ENCODE measurements around the gene PITPNM3.

PITPNM3 gene

DNA sequence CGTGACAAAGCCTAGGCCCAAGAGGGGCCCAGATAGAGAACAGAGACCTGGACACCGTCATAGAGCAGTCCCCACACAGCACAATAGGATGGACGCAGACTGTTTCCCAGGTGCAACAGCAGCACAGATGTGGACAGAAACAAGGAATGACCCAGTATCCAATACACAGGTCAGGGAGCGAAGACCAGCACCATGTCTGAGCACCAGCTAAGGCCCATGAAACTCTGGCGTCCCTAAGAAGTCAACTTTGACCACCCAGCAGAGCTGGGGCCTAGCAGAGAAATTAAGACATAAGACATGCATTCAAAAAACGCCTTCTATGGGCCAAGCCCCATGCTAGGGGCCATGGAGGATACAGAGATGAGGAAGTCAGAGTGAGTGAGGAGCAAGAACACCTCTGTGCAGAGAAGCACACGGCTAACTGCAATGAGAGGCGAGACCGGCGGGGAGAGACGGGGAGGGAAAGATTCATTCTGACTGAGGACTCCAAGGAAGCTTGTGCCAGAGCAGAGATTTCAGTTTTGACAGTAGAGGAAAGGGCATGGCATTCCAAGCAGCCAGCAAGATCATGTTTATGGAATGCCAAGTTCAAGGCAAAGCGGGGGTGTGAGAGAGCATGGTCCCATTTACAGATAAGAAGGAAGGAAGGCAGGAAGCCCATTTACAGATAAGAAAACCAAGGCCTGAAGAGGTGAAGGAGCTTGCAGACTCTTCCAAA lies 50.8 kb downstream of the PITPNM3 start:
- no peaks in the 10 kb centered on the region for H3K27me3 ChIP-seq (ENCODE audit: control insufficient read depth in 1 of 2, insufficient read depth in 2 of 2, low read length in 2 of 2)
- no peak overlapping the region for H3K4me3 ChIP-seq (ENCODE audit: low read depth in 1 of 2, low read length in 2 of 2)
- H3K27ac ChIP-seq (ENCODE audit: low read depth, low read length): no peak overlapping the region
- no peak overlapping the region for H3K9ac ChIP-seq (ENCODE audit: low read length)
- no peaks in the 10 kb centered on the region for H3K36me3 ChIP-seq (ENCODE audit: insufficient read depth, low read length)
- no peaks in the 10 kb centered on the region for H3K9me3 ChIP-seq (ENCODE audit: low read length)
- peaks cover 39% of the 10 kb centered on the region for H3K4me1 ChIP-seq (ENCODE audit: insufficient read depth, low read length)

GRCh38 chr17:6503641-6504195 lies 52.6 kb downstream of the PITPNM3 start:
- H3K9ac ChIP-seq (ENCODE audit: low read length): no peak overlapping the region
- peaks cover 31% of the 10 kb centered on the region for H3K4me1 ChIP-seq (ENCODE audit: insufficient read depth, low read length)
- no peaks in the 10 kb centered on the region for H3K9me3 ChIP-seq (ENCODE audit: low read length)
- no peak overlapping the region for H3K27ac ChIP-seq (ENCODE audit: low read depth, low read length)
- H3K27me3 ChIP-seq (ENCODE audit: control insufficient read depth in 1 of 2, insufficient read depth in 2 of 2, low read length in 2 of 2): no peaks in the 10 kb centered on the region
- no peaks in the 10 kb centered on the region for H3K36me3 ChIP-seq (ENCODE audit: insufficient read depth, low read length)
- no peak overlapping the region for H3K4me3 ChIP-seq (ENCODE audit: low read depth in 1 of 2, low read length in 2 of 2)

GRCh38 chr17:6502871-6503509 lies 53.4 kb downstream of the PITPNM3 start:
- no peaks in the 10 kb centered on the region for H3K36me3 ChIP-seq (ENCODE audit: insufficient read depth, low read length)
- H3K9me3 ChIP-seq (ENCODE audit: low read length): no peaks in the 10 kb centered on the region
- H3K27me3 ChIP-seq (ENCODE audit: control insufficient read depth in 1 of 2, insufficient read depth in 2 of 2, low read length in 2 of 2): no peaks in the 10 kb centered on the region
- no peak overlapping the region for H3K9ac ChIP-seq (ENCODE audit: low read length)
- H3K27ac ChIP-seq (ENCODE audit: low read depth, low read length): no peak overlapping the region
- H3K4me3 ChIP-seq (ENCODE audit: low read depth in 1 of 2, low read length in 2 of 2): no peak overlapping the region
- H3K4me1 ChIP-seq (ENCODE audit: insufficient read depth, low read length): peaks cover 29% of the 10 kb centered on the region

GRCh38 chr17:6502142-6502541 lies 54.2 kb downstream of the PITPNM3 start:
- Histone ChIP-seq H3K9me3 (ENCODE audit: low read length) (no peaks in the 10 kb centered on the region), H3K27ac (ENCODE audit: low read depth, low read length) (no peak overlapping the region), H3K4me1 (ENCODE audit: insufficient read depth, low read length) (peaks cover 30% of the 10 kb centered on the region), H3K4me3 (ENCODE audit: low read depth in 1 of 2, low read length in 2 of 2) (no peak overlapping the region), H3K36me3 (ENCODE audit: insufficient read depth, low read length) (no peaks in the 10 kb centered on the region), H3K9ac (ENCODE audit: low read length) (no peak overlapping the region), H3K27me3 (ENCODE audit: control insufficient read depth in 1 of 2, insufficient read depth in 2 of 2, low read length in 2 of 2) (no peaks in the 10 kb centered on the region)

DNA sequence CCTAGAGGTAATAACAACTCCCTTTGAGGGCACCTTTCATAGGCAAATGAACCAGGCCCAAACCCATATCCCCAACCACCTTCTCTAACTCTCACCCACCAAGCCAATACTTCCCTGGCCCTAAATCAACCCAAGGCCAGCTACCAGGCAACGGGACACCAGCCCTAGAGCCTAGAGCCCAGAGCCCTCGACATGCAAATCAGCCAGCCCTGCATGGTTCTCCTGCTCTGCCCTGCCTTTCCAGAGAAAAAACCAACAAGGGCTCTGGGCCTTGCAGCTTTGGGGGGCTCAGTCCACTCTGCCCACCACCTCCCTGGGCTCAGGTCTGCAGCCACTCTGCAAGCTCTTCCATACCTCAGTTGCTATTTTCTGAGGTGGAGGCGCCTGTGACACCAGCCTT lies 55.0 kb downstream of the PITPNM3 start:
- Histone ChIP-seq H3K4me1 (ENCODE audit: insufficient read depth, low read length) (peaks cover 30% of the 10 kb centered on the region), H3K36me3 (ENCODE audit: insufficient read depth, low read length) (no peaks in the 10 kb centered on the region), H3K9ac (ENCODE audit: low read length) (no peak overlapping the region), H3K4me3 (ENCODE audit: low read depth in 1 of 2, low read length in 2 of 2) (no peak overlapping the region), H3K27ac (ENCODE audit: low read depth, low read length) (no peak overlapping the region), H3K9me3 (ENCODE audit: low read length) (no peaks in the 10 kb centered on the region), H3K27me3 (ENCODE audit: control insufficient read depth in 1 of 2, insufficient read depth in 2 of 2, low read length in 2 of 2) (no peaks in the 10 kb centered on the region)

- no peaks in the 10 kb centered on the region for H3K27me3 ChIP-seq (ENCODE audit: control insufficient read depth in 1 of 2, insufficient read depth in 2 of 2, low read length in 2 of 2)
Observed at GRCh38 chr17:6498901-6499540, 57.3 kb downstream of the PITPNM3 start.

GRCh38 chr17:6498356-6498755 lies 58.0 kb downstream of the PITPNM3 start:
- Histone ChIP-seq H3K4me3 (ENCODE audit: low read depth in 1 of 2, low read length in 2 of 2) (no peak overlapping the region), H3K9ac (ENCODE audit: low read length) (no peak overlapping the region), H3K9me3 (ENCODE audit: low read length) (no peaks in the 10 kb centered on the region), H3K27me3 (ENCODE audit: control insufficient read depth in 1 of 2, insufficient read depth in 2 of 2, low read length in 2 of 2) (no peaks in the 10 kb centered on the region), H3K4me1 (ENCODE audit: insufficient read depth, low read length) (peaks cover 28% of the 10 kb centered on the region), H3K36me3 (ENCODE audit: insufficient read depth, low read length) (no peaks in the 10 kb centered on the region), H3K27ac (ENCODE audit: low read depth, low read length) (no peak overlapping the region)

More at GRCh38 chr17:6498901-6499540, 57.3 kb downstream of the PITPNM3 start:
- H3K9ac ChIP-seq (ENCODE audit: low read length): no peak overlapping the region
- no peak overlapping the region for H3K27ac ChIP-seq (ENCODE audit: low read depth, low read length)
- no peak overlapping the region for H3K4me3 ChIP-seq (ENCODE audit: low read depth in 1 of 2, low read length in 2 of 2)
- no peaks in the 10 kb centered on the region for H3K9me3 ChIP-seq (ENCODE audit: low read length)
- H3K4me1 ChIP-seq (ENCODE audit: insufficient read depth, low read length): peaks cover 22% of the 10 kb centered on the region
- H3K36me3 ChIP-seq (ENCODE audit: insufficient read depth, low read length): no peaks in the 10 kb centered on the region

DNA sequence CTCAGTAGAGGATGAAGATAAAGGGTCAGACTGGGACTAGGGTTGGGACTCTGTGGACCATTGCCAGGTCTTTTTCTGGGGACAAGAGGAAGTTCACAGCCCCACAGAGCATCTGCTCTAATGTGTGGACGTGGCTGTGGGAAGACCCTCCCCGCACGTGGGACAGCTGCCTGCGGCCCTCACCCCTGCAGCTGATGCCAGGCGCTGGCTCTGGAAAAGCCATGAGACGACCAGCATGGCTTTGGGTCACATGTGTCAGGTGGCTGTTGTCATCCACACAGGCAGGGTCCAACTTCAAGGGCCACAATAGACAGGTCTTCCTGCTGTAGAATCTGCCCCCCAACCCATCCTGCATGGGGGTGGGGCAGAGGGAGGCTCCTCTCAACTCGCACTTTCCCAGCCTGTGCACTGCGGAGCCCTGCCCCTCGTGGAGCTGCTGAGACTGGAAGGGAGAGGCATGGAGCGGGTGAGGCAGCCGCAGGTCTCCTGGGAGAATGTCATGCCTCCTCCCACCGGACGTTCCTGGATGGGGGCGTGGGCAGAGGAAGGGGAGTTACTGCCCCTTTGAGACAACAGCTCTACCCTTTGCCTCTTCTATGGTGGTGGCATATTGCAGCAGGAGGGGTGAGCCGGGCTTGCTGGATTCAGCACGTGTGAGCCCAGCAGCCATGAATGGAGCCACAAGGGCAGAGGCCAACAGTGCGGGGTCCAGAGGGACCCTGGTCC lies 58.7 kb downstream of the PITPNM3 start:
- Histone ChIP-seq H3K4me1 (ENCODE audit: insufficient read depth, low read length) (peaks cover 33% of the 10 kb centered on the region), H3K27me3 (ENCODE audit: control insufficient read depth in 1 of 2, insufficient read depth in 2 of 2, low read length in 2 of 2) (no peaks in the 10 kb centered on the region), H3K36me3 (ENCODE audit: insufficient read depth, low read length) (no peaks in the 10 kb centered on the region), H3K9me3 (ENCODE audit: low read length) (no peaks in the 10 kb centered on the region), H3K4me3 (ENCODE audit: low read depth in 1 of 2, low read length in 2 of 2) (no peak overlapping the region), H3K27ac (ENCODE audit: low read depth, low read length) (no peak overlapping the region), H3K9ac (ENCODE audit: low read length) (no peak overlapping the region)

DNA sequence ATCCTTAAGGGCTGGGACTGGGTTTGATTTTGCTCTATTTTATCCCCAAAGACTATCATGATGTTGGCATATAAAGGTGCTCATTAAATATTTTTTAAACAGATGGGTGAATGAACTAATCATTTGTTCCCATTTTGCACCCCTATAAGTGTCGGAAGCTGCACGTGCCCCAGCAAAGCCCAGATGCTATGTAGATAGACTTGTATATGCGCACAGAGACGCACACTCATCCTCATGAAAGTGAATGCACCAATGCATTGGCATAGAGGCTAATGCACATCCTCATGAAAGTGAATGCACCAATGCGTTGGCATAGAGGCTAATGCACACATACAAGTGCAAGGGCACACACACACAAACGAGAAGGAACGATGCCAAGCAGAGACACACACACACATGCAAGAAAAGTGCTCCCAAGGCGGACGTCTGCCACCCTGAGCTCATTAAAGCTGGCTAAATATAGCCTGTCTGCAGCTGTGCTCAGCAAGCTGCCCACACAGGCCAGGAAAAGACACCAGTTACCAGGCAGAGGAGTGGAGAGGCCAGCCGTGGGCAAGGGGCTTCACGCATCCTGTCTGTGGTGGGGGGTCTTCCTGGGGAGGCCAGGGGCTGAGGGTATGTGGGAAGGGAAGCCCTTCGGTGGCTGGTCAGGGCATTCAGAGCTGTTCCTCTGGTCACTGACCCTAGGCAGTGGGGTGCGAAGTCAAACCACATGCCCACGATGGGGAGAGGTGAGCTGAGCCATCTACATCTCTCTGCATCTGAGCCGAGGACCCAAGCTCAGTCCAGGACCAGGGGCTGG lies 59.5 kb downstream of the PITPNM3 start:
- no peaks in the 10 kb centered on the region for H3K36me3 ChIP-seq (ENCODE audit: insufficient read depth, low read length)
- H3K4me3 ChIP-seq (ENCODE audit: low read depth in 1 of 2, low read length in 2 of 2): no peak overlapping the region
- H3K9ac ChIP-seq (ENCODE audit: low read length): no peak overlapping the region
- peaks cover 33% of the 10 kb centered on the region for H3K4me1 ChIP-seq (ENCODE audit: insufficient read depth, low read length)
- no peak overlapping the region for H3K27ac ChIP-seq (ENCODE audit: low read depth, low read length)
- H3K9me3 ChIP-seq (ENCODE audit: low read length): no peaks in the 10 kb centered on the region
- H3K27me3 ChIP-seq (ENCODE audit: control insufficient read depth in 1 of 2, insufficient read depth in 2 of 2, low read length in 2 of 2): no peaks in the 10 kb centered on the region

DNA sequence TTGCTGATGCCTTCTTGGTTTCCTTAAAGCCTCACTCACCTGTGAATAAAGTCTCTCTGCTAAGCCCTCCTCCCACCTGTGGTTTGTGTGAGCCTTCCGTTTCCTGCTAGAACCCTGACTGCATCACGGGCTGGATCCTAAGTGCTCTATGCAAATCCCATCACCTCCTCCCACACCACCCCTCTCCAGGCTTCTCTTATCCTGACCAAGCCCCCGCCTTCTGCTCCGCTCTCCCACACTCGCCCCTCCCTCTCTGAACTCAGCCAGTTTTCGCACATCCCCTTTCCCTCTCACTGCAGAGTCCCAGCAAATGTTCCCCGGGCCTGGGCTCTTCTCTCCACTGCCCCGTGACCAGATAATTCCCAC lies 60.3 kb downstream of the PITPNM3 start:
- Histone ChIP-seq H3K4me1 (ENCODE audit: insufficient read depth, low read length) (peaks cover 33% of the 10 kb centered on the region), H3K36me3 (ENCODE audit: insufficient read depth, low read length) (no peaks in the 10 kb centered on the region), H3K9ac (ENCODE audit: low read length) (no peak overlapping the region), H3K9me3 (ENCODE audit: low read length) (no peaks in the 10 kb centered on the region), H3K27me3 (ENCODE audit: control insufficient read depth in 1 of 2, insufficient read depth in 2 of 2, low read length in 2 of 2) (no peaks in the 10 kb centered on the region), H3K4me3 (ENCODE audit: low read depth in 1 of 2, low read length in 2 of 2) (no peak overlapping the region), H3K27ac (ENCODE audit: low read depth, low read length) (no peak overlapping the region)
